NT2/D1 (cell line): ENCODE results near the gene SPPL3.

Source experiments
- SUZ12 ChIP-seq: IDR thresholded peaks from 2 replicates; pipeline ENCODE4 v1.6.1; 2011; ENCODE audit not compliant: insufficient read length, insufficient read depth; ENCODE audit errors: extremely low read depth
- YY1 ChIP-seq: IDR thresholded peaks from 2 replicates; pipeline ENCODE4 v1.6.1; 2011; ENCODE audit not compliant: insufficient read length, insufficient read depth
- ZNF274 ChIP-seq: IDR thresholded peaks from 2 replicates; pipeline ENCODE4 v1.6.1; 2011; ENCODE audit warnings: mild to moderate bottlenecking, low read depth, low read length

DNA sequence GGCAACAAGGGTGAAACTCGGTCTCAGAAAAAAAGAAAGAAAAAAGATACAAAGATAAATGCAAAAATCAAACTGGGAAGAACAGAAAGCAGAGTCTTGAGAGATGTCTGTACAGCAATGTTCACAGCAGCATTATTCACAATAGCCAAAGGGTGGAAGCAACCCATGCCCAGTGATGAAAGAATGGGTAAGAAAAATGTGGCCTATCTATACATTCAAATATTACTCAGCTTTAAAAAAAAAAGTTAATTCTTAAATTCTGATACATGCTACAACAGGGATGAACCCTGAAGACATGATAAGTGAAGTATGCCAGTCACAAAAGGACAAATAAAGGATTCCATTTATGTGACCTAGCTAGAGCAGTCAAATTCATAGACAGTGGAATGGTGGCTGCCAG, 33.7 kb downstream of the SPPL3 start:
- TF ChIP-seq SUZ12 (no peak), YY1 (no peak), ZNF274 (no peak)
